Activated T-cell treated with anti-CD3 and anti-CD28 coated beads for 4 hours (primary cell): ENCODE results near the gene DTX4.
"Not testable (repeated sequence)": the region's sequence is repeated elsewhere in the genome, so short reads cannot be mapped to it uniquely, and the experiment has no call there.

ENCODE experiments used
- DNase-seq: peaks from one replicate; pipeline ENCODE4 v3.0.0-alpha.2; 2020

The DTX4 gene

GRCh38 chr11:59171508-59172322, at the start of gene DTX4:
TSS of gene DTX4 (plus strand) at chr11:59172132. CDS start at chr11:59172596, 464 bp downstream.
- DNase-seq, result peak; percentile 82

- peak; percentile 86 for DNase-seq
These were observed 36.1 kb upstream of the DTX4 start for GRCh38 chr11:59135648-59136461.

- not testable (repeated sequence) for DNase-seq
These were observed 35.4 kb upstream of the DTX4 start for GRCh38 chr11:59136551-59136950.

- no peak for DNase-seq
These were observed 34.7 kb upstream of the DTX4 start for GRCh38 chr11:59137190-59137589.

- DNase-seq, result no peak
These were observed 33.3 kb upstream of the DTX4 start for GRCh38 chr11:59138643-59139042.

GRCh38 chr11:59141191-59141590, 30.7 kb upstream of the DTX4 start:
- DNase-seq, result no peak

GRCh38 chr11:59141673-59142460, 30.1 kb upstream of the DTX4 start:
- no peak for DNase-seq

- DNase-seq, result peak; percentile 69
These were observed 29.1 kb upstream of the DTX4 start, which contains the start of gene FAM111A for GRCh38 chr11:59142530-59143507. TSS of gene FAM111A (plus strand) at chr11:59142856. CDS start at chr11:59148873, 6,017 bp downstream.

- DNase-seq, result no peak
These were observed 27.8 kb upstream of the DTX4 start for GRCh38 chr11:59144096-59144495.

GRCh38 chr11:59144579-59145345, 27.2 kb upstream of the DTX4 start:
- DNase-seq, result peak; percentile 42

- DNase-seq, result no peak
These were observed 26.4 kb upstream of the DTX4 start for GRCh38 chr11:59145534-59145933.

- DNase-seq, result no peak
These were observed 20.2 kb upstream of the DTX4 start for GRCh38 chr11:59151761-59152160.

GRCh38 chr11:59152312-59152951, 19.5 kb upstream of the DTX4 start:
- no peak for DNase-seq

- DNase-seq, result no peak
These were observed 17.3 kb upstream of the DTX4 start for GRCh38 chr11:59154610-59155009.

- no peak for DNase-seq
These were observed 14.5 kb upstream of the DTX4 start for GRCh38 chr11:59157433-59157832.

GRCh38 chr11:59158206-59159068, 13.5 kb upstream of the DTX4 start:
- DNase-seq, result peak; percentile 59

- DNase-seq, result no peak
These were observed 7.9 kb upstream of the DTX4 start for GRCh38 chr11:59164028-59164427.

GRCh38 chr11:59172345-59173079, 580 bp downstream of the DTX4 start:
- peak; percentile 7 for DNase-seq
